ENCODE measurements around the gene MCL1.

MCL1 gene

GRCh38 chr1:150557813-150558212, 21.6 kb downstream of the MCL1 start:
- no peak for DNase-seq (ENCODE audit: low read depth in 2 of 2)

DNA sequence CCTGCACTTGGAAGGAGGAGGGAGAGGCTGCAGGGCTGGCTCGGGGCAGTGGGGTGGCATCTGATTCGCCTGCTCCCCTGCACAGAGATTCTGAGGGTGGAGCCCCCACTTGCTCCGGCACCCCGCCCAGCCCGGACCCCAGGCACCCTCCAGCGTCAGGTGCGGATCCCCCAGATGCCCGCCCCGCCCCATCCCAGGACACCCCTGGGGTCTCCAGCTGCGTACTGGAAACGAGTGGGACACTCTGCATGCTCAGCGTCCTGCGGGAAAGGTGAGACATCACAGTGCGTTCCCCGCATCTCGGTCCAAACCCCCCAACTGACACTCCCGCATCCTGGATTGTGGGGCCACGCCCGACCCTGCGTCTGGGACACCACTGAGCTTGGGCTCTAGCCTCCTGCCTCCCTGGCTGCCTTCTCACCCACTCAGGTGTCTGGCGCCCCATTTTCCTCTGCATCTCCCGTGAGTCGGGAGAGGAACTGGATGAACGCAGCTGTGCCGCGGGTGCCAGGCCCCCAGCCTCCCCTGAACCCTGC, 22.3 kb downstream of the MCL1 start:
- DNase-seq (ENCODE audit: low read depth in 2 of 2): no peak

DNA sequence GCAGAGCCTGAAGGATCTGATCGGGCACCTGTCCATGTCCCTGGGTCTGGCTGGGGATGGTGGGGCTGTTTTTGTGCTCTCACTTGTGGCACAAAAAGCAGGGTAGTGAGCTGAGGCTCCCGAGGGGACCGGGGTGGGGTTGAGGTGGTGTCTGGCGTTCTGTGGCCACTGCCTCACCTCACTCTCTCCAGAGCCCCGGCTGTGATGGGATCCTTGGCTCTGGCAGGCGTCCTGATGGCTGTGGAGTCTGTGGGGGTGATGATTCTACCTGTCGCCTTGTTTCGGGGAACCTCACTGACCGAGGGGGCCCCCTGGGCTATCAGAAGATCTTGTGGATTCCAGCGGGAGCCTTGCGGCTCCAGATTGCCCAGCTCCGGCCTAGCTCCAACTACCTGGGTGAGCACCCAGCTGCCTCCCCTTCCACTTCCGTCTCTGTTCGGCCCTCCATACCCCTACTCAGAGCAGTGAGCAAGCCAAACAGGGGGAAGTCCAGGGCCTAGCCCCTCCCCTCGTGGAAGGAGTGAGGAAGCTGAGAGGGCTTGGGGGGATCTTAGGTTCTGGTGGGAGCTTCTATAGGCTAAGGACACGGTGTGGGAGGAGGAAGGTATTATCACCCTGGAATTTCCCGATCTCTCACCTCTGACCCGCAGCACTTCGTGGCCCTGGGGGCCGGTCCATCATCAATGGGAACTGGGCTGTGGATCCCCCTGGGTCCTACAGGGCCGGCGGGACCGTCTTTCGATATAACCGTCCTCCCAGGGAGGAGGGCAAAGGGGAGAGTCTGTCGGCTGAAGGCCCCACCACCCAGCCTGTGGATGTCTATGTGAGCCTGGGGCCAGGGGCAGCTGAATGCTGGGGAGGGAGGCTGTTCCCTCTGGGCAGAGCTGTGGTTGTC, 23.2 kb downstream of the MCL1 start:
- no peak for DNase-seq (ENCODE audit: low read depth in 2 of 2)

DNA sequence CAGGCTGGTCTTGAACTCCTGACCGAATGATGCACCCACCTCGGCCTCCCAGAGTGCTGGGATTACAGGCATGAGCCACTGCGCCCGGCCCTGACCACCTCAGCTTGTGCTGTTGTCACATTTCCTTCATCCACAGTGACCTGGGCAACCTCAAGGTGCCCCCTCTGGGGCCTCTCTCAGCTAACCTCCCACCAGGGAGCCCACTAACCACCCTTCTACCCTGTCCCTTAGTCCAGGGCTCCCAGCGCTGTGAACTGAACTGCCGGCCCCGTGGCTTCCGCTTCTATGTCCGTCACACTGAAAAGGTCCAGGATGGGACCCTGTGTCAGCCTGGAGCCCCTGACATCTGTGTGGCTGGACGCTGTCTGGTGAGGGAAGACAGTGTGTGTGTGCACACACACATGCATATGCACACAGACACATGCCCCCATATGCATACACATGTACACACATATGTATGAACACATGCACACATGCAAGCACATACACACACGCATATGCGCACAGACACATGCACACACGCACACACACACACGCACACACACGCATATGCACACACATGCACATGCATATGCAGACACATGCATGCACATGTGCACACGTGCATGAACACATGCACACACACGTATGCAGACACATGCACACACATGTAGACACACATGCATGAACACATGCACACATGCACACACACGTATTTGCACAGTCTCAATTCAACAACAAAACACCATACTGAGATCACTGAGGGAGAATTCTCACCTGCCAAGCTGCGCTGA, 24.0 kb downstream of the MCL1 start:
- no peak for DNase-seq (ENCODE audit: low read depth in 2 of 2)

DNA sequence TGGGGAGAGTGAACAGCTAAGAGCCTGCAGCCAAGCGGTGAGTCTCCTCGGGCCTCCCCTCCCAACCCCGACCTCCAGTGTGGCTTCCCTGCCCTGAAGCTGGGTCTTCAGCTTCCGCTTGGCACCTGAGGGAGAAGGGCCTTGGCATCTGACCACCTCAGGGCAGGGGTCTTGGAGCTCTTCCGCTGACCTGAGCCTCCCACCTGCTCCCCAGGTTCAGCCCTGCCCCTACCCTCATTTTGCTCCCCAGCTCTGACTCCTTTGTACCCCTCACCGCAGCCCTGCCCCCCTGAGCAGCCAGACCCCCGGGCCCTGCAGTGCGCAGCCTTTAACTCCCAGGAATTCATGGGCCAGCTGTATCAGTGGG, 25.3 kb downstream of the MCL1 start:
- DNase-seq (ENCODE audit: low read depth in 2 of 2): no peak

- DNase-seq (ENCODE audit: low read depth in 2 of 2): no peak
Measured at GRCh38 chr1:150553392-150554085, 25.9 kb downstream of the MCL1 start.

DNA sequence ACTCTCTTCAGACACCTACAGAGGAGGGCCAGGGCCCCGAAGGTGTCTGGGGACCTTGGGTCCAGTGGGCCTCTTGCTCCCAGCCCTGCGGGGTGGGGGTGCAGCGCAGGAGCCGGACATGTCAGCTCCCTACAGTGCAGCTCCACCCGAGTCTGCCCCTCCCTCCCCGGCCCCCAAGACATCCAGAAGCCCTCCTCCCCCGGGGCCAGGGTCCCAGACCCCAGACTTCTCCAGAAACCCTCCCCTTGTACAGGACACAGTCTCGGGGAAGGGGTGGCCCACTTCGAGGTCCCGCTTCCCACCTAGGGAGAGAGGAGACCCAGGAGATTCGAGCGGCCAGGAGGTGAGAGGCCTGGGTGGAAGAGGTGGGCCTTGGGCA, 26.5 kb downstream of the MCL1 start:
- no peak for DNase-seq (ENCODE audit: low read depth in 2 of 2)

GRCh38 chr1:150552128-150552910, 27.1 kb downstream of the MCL1 start:
- DNase-seq (ENCODE audit: low read depth in 2 of 2): no peak

GRCh38 chr1:150551784-150552127, 27.7 kb downstream of the MCL1 start:
- DNase-seq (ENCODE audit: low read depth in 2 of 2): no peak

DNA sequence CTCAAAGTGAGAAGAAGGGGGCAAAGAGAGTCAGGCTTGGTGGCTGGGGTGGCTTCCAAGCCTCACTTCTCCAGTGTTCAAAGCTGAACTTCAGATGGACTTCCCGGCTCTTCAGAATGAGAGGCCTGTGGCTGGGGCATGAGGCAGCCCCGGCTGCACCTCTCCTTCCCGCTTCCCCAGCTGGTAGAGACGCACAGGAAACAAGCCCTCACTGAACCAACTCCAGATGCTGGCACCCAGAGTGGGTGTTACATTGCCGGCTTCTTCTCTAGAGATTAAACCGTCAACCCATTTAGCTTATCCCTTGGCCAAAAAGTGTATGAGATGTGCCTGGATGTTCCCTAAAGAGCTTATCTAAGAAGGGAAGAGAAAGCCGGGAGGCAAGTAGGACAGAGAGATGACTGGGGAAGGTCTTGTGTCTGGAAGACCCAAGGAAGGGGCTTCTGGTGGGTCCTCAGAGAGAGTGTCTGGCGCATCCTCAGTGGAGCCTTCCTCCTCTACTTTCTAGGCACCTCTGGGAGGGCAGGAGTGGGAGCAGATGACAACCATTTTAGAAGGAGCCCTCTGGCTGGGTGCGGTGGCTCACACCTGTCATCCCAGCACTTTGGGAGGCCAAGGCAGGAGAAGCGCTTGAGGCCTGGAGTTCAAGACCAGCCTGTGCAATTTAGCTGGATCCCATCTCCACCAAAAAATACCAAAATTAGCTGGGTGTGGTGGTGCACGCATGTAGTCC, 28.2 kb downstream of the MCL1 start:
- no peak for DNase-seq (ENCODE audit: low read depth in 2 of 2)

- DNase-seq (ENCODE audit: low read depth in 2 of 2): no peak
Measured at GRCh38 chr1:150550222-150551050, 29.0 kb downstream of the MCL1 start.

GRCh38 chr1:150549496-150550221, 29.8 kb downstream of the MCL1 start:
- DNase-seq (ENCODE audit: low read depth in 2 of 2): no peak

DNA sequence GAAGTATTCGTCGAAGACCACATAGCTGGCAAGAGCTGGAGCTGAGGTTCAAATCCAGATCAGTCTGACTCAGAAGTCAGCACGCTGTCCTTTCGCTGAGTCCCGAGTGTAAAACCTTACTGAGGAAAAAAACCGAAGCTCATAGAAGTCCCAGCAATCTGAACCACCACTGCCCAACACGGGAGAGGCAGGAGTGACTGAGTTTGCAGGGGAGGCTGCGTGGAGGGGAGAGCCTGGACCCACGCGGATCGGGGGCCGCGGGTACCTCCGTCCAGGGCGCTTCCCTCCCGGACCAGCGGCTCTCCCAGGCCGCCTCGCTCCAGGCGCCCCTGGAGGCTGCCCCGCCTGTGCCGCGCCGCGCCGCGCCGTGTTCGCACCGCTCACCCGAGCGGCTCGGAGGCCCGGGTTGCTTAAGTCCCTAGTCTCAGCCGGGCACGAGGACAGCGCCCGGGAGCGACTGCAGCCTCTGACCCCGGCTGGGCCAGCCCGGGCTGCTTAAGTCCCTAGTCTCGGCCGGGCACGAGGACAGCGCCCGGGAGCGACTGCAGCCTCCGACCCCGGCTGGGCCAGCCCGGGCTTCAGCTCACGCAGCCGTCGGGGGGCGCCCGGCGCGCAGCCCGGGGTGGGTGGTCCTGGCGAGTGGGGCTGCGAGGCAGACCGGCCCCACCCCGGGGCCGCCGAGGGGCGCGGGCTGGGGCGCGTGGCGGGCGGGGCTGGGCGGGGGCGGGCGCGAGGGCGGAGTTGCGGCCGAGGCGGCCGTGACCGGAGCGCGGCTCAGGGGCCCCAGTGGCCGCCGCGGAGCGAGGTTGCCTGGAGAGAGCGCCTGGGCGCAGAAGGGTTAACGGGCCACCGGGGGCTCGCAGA, 30.5 kb downstream of the MCL1 start, which contains the start of gene ADAMTSL4:
TSS of gene ADAMTSL4 (plus strand) at position 777 of the 864 bp plus-strand sequence. CDS start 2,881 bp downstream, outside the sequence.
- no peak for DNase-seq (ENCODE audit: low read depth in 2 of 2)

- no peak for DNase-seq (ENCODE audit: low read depth in 2 of 2)
Measured at GRCh38 chr1:150548324-150548631, 31.1 kb downstream of the MCL1 start.

- DNase-seq (ENCODE audit: low read depth in 2 of 2): no peak
Measured at GRCh38 chr1:150546294-150546937, 33.0 kb downstream of the MCL1 start.

DNA sequence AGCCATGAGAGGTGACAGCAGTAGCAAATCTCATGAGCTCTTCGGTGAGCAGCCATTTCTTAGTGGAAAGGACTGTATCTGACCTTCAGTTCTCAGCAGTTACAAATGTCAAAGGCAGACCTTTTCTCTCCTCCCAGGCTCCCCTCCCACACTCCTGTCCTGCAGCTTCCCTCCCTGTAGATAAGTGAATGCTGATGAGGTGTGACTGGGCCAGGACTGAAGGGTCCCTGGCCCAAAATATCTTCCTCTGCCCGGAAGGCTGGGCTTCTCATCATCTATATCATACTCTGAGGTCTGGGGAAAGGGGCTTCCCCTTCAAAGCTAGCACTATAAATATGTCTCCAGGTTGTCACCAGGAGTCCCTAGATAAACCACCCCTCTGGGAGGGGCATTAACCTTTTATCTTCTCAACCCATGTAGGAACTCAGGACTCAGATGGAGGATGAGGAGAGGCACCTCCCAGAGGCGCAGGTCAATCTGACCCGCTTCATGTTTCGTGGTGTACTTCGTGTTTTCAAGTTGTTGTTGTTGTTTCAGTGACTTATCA, 33.9 kb downstream of the MCL1 start:
- DNase-seq (ENCODE audit: low read depth in 2 of 2): no peak

GRCh38 chr1:150544204-150544603, 35.2 kb downstream of the MCL1 start:
- no peak for DNase-seq (ENCODE audit: low read depth in 2 of 2)
